Right lobe of liver (tissue), 6 donors: ENCODE data around the gene SLC6A7. TPM values are rescaled to one million over a fixed set of nuclear protein-coding genes. Genes with fewer than 3 reads are reported as not detected.

ENCODE experiments used
- ATAC-seq, 4 donors: fragments of 200-7000 bp; cut with Tn5 transposase; one replicate each; pipeline ENCODE4 v1.9.1; 2020; ENCODE audit warnings: mild to moderate bottlenecking in 4 of 4, moderate library complexity in 4 of 4
- DNase-seq, 3 donors: peaks; one replicate each; pipeline ENCODE4 v3.0.0-alpha.2; 2020
- H3K27ac ChIP-seq, 3 donors: fragments of 200-600 bp; one replicate each; pipeline ENCODE4 v1.8.0; 2022
- H3K27me3 ChIP-seq, 2 donors: fragments of 200-600 bp; one replicate each; pipeline ENCODE4 v1.8.0; 2022
- H3K36me3 ChIP-seq, 4 donors: fragments of 200-600 bp; sonication (generic) in 1 of 4; one replicate each; pipeline versions ENCODE4 v1.5.1 to v1.8.0; 2017 to 2022; ENCODE audit warnings: control low read depth in 1 of 4
- H3K4me1 ChIP-seq, 4 donors: fragments of 200-600 bp; sonication (generic) in 1 of 4; one replicate each; pipeline versions ENCODE4 v1.5.1 to v1.8.0; 2017 to 2022; ENCODE audit warnings: control low read depth in 1 of 4
- H3K4me3 ChIP-seq, 3 donors: fragments of 200-600 bp; one replicate each; pipeline ENCODE4 v1.8.0; 2022
- H3K9me3 ChIP-seq, 4 donors: fragments of 200-600 bp; sonication (generic) in 1 of 4; one replicate each; pipeline versions ENCODE4 v1.5.1 to v1.8.0; 2017 to 2022; ENCODE audit warnings: control low read depth in 1 of 4
- POLR2A ChIP-seq: fragments of 450-650 bp; IDR thresholded peaks from one replicate; pipeline ENCODE4 v1.6.1; 2017; ENCODE audit warnings: antibody characterized with exemption, mild to moderate bottlenecking
- WGBS: methylation state at CpG from one replicate; pipeline ENCODE4 v1.1.6; 2018; ENCODE audit warnings: low coverage, low lambda C conversion rate; ENCODE audit not compliant: insufficient coverage; ENCODE audit errors: missing lambda C conversion rate; 5-methylcytosine and 5-hydroxymethylcytosine counted together
- intact Hi-C, 2 donors: fragments of 100-400 bp; cut with DNase I; formaldehyde crosslinking; loops; one replicate each; pipeline versions ENCODE4 v1.11.2 to v1.14.1; 2022
- total RNA-seq, 6 experiments: library from RNA; depleted of rRNA in 2 of 6; stranded (reverse); fragments of >200 nt in 2 of 6; fragmentation: NEBNext Ultra II Directional in 3 of 6; extraction: Animal tissue kit (Norgen Biotek cat#: 25700) in 3 of 6; gene quantifications; one replicate each; pipeline versions ENCODE4 v1.1.0 to v1.2.4, GENCODE V29; 2016 to 2023
- TF ChIP-seq, protein P1 (sequence below), 4 donors: fragments of 200-600 bp in 3 of 4; fragments of 450-650 bp in 1 of 4; IDR thresholded peaks; one replicate each; pipeline versions ENCODE4 v1.5.1 to v1.8.0; 2016 to 2022; ENCODE audit warnings: antibody characterized with exemption in 4 of 4, mild to moderate bottlenecking in 2 of 4
- donor health status: DM: no; HTN: yes; CAD: no.
- donor health status: DM: no; HTN: no; CAD: no.
- donor health status: DM: no; HTN: no; CAD: no.
- donor health status: DM: no; HTN: yes; CAD: no.
- donor health status: DM: no; HTN: yes; CAD: no.

Gene SLC6A7
- total RNA-seq, 6 experiments from 2014 or later: not detected

DNA sequence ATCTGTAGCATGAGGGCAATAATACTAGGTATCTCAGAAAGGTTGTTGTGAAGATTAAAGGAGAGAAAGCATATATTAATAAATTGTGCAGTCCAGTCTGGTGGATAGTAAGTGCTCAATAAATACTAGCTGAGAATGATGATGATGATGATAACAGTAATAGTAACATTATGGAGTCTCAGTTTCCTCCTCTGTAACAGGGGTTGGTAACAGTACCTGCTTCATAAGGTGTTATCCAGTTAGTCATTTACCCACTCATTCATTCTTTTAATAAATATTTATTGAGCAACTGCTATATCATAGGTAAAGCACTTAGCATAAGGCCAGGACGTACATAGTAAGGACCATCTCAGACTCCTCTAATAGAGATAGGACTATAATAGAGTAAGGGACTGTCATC, 7.6 kb downstream of the SLC6A7 start:
- Histone ChIP-seq H3K27me3 (no peaks in the 10 kb centered on the region), H3K36me3 (no peaks in the 10 kb centered on the region), H3K4me1 (no peaks in the 10 kb centered on the region), H3K9me3 (no peaks in the 10 kb centered on the region), H3K4me3 (no peak overlapping the region), H3K27ac (no peak overlapping the region)
- TF ChIP-seq, protein P1, sequence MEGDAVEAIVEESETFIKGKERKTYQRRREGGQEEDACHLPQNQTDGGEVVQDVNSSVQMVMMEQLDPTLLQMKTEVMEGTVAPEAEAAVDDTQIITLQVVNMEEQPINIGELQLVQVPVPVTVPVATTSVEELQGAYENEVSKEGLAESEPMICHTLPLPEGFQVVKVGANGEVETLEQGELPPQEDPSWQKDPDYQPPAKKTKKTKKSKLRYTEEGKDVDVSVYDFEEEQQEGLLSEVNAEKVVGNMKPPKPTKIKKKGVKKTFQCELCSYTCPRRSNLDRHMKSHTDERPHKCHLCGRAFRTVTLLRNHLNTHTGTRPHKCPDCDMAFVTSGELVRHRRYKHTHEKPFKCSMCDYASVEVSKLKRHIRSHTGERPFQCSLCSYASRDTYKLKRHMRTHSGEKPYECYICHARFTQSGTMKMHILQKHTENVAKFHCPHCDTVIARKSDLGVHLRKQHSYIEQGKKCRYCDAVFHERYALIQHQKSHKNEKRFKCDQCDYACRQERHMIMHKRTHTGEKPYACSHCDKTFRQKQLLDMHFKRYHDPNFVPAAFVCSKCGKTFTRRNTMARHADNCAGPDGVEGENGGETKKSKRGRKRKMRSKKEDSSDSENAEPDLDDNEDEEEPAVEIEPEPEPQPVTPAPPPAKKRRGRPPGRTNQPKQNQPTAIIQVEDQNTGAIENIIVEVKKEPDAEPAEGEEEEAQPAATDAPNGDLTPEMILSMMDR (IDR thresholded peaks at IDR 0.05): no peak
- no peak for TF ChIP-seq POLR2A
- ATAC-seq (no peak), DNase-seq (no peak)
- intact Hi-C loops: no loop called here
- WGBS: 100% methylated on average over 1 of the region's 1 CpG

DNA sequence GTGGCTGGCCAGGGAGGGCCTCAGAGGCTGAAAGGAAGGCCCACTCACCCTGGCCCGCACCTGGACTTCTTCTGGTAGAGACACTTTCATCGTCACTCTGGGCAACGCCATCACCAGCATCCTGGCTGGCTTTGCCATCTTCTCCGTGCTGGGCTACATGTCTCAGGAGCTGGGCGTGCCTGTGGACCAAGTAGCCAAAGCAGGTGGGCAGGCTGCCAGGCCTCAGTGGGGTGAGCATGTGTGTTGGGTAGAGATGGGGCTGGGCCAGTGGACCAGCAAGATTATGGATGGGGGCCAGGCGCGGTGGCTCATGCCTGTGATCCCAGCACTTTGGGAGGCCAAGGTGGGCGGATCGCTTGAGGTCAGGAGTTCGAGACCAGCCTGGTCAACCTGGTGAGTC, 12.6 kb downstream of the SLC6A7 start:
- DNase-seq: no peak
- no peaks in the 10 kb centered on the region for H3K4me1 ChIP-seq
- WGBS: no CpG with 5 or more reads among the region's 10 CpGs
- H3K4me3 ChIP-seq: no peak overlapping the region
- no peaks in the 10 kb centered on the region for H3K36me3 ChIP-seq
- TF ChIP-seq POLR2A: no peak
- TF ChIP-seq, protein P1 (IDR thresholded peaks at IDR 0.05): no peak
- intact Hi-C loops: no loop called here
- H3K27me3 ChIP-seq: no peaks in the 10 kb centered on the region
- no peaks in the 10 kb centered on the region for H3K9me3 ChIP-seq
- no peak for ATAC-seq
- no peak overlapping the region for H3K27ac ChIP-seq

DNA sequence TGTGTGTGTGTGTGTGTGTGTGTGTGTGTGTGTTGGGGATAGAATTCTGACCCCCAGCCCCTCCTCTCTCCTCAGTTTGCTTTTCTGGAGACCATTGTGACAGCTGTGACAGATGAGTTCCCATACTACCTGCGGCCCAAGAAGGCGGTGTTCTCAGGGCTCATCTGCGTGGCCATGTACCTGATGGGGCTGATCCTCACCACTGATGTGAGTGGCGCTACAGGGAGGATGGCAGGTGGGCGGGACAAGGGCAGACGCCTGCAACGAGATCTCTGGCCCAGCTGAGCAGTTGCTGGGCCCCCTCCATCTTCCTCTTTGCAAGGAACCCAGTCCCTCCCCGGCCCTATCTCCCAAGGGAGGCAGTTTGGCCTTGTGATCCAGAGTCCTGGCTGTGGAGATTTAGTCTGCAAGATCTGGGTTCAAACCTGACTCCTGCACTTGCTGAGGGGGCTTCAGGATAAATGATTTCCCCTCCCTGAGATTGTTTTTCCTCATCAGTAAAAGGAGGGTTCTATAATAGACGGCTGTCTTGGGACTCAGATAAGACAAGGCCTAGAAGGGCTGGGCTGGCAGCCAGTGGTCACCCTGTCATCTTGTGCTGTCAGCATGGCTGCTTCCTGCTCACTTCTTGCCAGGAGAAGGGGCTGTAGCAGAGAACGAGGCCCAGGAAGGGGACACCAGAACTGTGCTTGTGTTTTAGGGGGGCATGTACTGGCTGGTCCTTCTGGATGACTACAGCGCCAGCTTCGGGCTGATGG, 14.1 kb downstream of the SLC6A7 start:
- 83% methylated on average over 4 of the region's 12 CpGs for WGBS
- peak in 1 of 4 donors; percentile 23 for ATAC-seq
- Histone ChIP-seq H3K9me3 (no peaks in the 10 kb centered on the region), H3K27ac (no peak overlapping the region), H3K4me3 (no peak overlapping the region), H3K27me3 (no peaks in the 10 kb centered on the region), H3K4me1 (no peaks in the 10 kb centered on the region), H3K36me3 (no peaks in the 10 kb centered on the region)
- intact Hi-C loops: no loop called here
- no peak for DNase-seq
- TF ChIP-seq, protein P1 (IDR thresholded peaks at IDR 0.05): no peak
- TF ChIP-seq POLR2A: no peak

DNA sequence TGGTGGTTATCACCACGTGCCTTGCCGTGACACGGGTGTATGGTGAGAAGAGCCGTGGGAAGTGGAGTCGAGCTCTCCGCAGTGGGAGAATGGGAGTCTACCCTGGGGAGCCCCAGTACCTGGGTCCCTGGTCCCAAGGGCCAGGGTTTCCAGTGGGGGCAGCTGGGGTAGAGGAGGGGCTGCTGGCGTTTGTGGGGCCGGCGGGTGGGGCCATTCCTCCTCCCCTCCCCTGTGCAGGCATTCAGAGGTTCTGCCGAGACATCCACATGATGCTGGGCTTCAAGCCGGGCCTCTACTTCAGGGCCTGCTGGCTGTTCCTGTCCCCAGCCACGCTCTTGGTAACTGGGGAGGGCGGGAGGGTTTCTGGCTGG, 14.7 kb downstream of the SLC6A7 start:
- Histone ChIP-seq H3K4me1 (no peaks in the 10 kb centered on the region), H3K4me3 (no peak overlapping the region), H3K36me3 (no peaks in the 10 kb centered on the region), H3K27ac (no peak overlapping the region), H3K9me3 (no peaks in the 10 kb centered on the region), H3K27me3 (no peaks in the 10 kb centered on the region)
- no CpG with 5 or more reads among the region's 13 CpGs for WGBS
- intact Hi-C loops: no loop called here
- DNase-seq (no peak), ATAC-seq (no peak)
- TF ChIP-seq POLR2A: no peak
- TF ChIP-seq, protein P1 (IDR thresholded peaks at IDR 0.05): no peak
